ENCODE data around the gene SPINK5.

Gene SPINK5

GRCh38 chr5:148156609-148157008 is 92.8 kb downstream of the SPINK5 start:
- H3K9me3 ChIP-seq (ENCODE audit: control insufficient read depth, insufficient read depth, low read length), result no peaks in the 10 kb centered on the region
- H3K4me1 ChIP-seq (ENCODE audit: control insufficient read depth, low read length), result no peaks in the 10 kb centered on the region
- no peaks in the 10 kb centered on the region for H3K9me2 ChIP-seq (replicated peaks; ENCODE audit: control insufficient read depth, low read length)
- no peak overlapping the region for H3K4me2 ChIP-seq (ENCODE audit: low read length)
- H3K4me3 ChIP-seq (ENCODE audit: low read length), result no peak overlapping the region
- H3K79me2 ChIP-seq (ENCODE audit: control insufficient read depth, low read length), result no peaks in the 10 kb centered on the region
- H3F3A ChIP-seq (ENCODE audit: control insufficient read depth, insufficient read depth), result no peaks in the 10 kb centered on the region
- H3K27ac ChIP-seq (ENCODE audit: low read depth, low read length), result no peak overlapping the region
- H3K27me3 ChIP-seq (ENCODE audit: control insufficient read depth, low read length), result no peaks in the 10 kb centered on the region; the same call in 1 of the 2 replicates
- TF ChIP-seq, protein P1, sequence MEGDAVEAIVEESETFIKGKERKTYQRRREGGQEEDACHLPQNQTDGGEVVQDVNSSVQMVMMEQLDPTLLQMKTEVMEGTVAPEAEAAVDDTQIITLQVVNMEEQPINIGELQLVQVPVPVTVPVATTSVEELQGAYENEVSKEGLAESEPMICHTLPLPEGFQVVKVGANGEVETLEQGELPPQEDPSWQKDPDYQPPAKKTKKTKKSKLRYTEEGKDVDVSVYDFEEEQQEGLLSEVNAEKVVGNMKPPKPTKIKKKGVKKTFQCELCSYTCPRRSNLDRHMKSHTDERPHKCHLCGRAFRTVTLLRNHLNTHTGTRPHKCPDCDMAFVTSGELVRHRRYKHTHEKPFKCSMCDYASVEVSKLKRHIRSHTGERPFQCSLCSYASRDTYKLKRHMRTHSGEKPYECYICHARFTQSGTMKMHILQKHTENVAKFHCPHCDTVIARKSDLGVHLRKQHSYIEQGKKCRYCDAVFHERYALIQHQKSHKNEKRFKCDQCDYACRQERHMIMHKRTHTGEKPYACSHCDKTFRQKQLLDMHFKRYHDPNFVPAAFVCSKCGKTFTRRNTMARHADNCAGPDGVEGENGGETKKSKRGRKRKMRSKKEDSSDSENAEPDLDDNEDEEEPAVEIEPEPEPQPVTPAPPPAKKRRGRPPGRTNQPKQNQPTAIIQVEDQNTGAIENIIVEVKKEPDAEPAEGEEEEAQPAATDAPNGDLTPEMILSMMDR (IDR thresholded peaks at IDR 0.05; ENCODE audit: low read depth, low read length, poor library complexity, severe bottlenecking), result no peak
- TF ChIP-seq EZH2phosphoT487 (IDR thresholded peaks at IDR 0.05; ENCODE audit: borderline replicate concordance, low read length), result no peak
- H4K20me1 ChIP-seq (ENCODE audit: control insufficient read depth, insufficient read depth, low read depth, low read length), result no peaks in the 10 kb centered on the region
- H3K36me3 ChIP-seq (ENCODE audit: control insufficient read depth, low read length), result no peaks in the 10 kb centered on the region

DNA sequence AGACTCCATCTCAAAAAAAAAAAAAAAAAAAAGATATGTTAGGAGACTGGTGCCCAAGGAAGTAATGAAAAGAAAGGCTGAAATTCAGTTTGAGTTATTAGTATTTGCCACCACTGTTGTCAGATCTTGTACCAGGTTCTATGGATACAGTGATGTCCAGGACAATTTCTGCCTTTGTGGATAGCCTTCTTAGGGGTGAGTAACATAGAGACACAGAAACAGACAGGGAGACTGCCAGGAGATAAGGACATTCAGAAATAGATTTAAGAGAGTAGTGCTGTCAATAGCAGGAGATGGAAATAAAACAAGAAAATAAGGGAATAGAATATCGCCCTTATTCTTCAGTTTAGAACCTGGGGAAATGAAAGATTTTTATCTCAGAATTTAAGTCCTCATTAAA is 98.3 kb downstream of the SPINK5 start:
- H3K9me2 ChIP-seq (replicated peaks; ENCODE audit: control insufficient read depth, low read length), result no peaks in the 10 kb centered on the region
- H3K79me2 ChIP-seq (ENCODE audit: control insufficient read depth, low read length), result no peaks in the 10 kb centered on the region
- no peaks in the 10 kb centered on the region for H3K36me3 ChIP-seq (ENCODE audit: control insufficient read depth, low read length)
- H4K20me1 ChIP-seq (ENCODE audit: control insufficient read depth, insufficient read depth, low read depth, low read length), result no peaks in the 10 kb centered on the region
- H3K27ac ChIP-seq (ENCODE audit: low read depth, low read length), result no peak overlapping the region
- H3F3A ChIP-seq (ENCODE audit: control insufficient read depth, insufficient read depth), result no peaks in the 10 kb centered on the region
- TF ChIP-seq EZH2phosphoT487 (IDR thresholded peaks at IDR 0.05; ENCODE audit: borderline replicate concordance, low read length), result no peak
- TF ChIP-seq, protein P1 (IDR thresholded peaks at IDR 0.05; ENCODE audit: low read depth, low read length, poor library complexity, severe bottlenecking), result no peak
- H3K4me3 ChIP-seq (ENCODE audit: low read length), result no peak overlapping the region
- H3K9me3 ChIP-seq (ENCODE audit: control insufficient read depth, insufficient read depth, low read length), result no peaks in the 10 kb centered on the region
- no peaks in the 10 kb centered on the region for H3K27me3 ChIP-seq (ENCODE audit: control insufficient read depth, low read length)
- H3K4me2 ChIP-seq (ENCODE audit: low read length), result no peak overlapping the region
- H3K4me1 ChIP-seq (ENCODE audit: control insufficient read depth, low read length), result no peaks in the 10 kb centered on the region

- H3K79me2 ChIP-seq (ENCODE audit: control insufficient read depth, low read length), result no peaks in the 10 kb centered on the region
- TF ChIP-seq, protein P1 (IDR thresholded peaks at IDR 0.05; ENCODE audit: low read depth, low read length, poor library complexity, severe bottlenecking), result no peak
- TF ChIP-seq EZH2phosphoT487 (IDR thresholded peaks at IDR 0.05; ENCODE audit: borderline replicate concordance, low read length), result no peak
- no peaks in the 10 kb centered on the region for H4K20me1 ChIP-seq (ENCODE audit: control insufficient read depth, insufficient read depth, low read depth, low read length)
- H3F3A ChIP-seq (ENCODE audit: control insufficient read depth, insufficient read depth), result no peaks in the 10 kb centered on the region
- no peak overlapping the region for H3K27ac ChIP-seq (ENCODE audit: low read depth, low read length)
- H3K27me3 ChIP-seq (ENCODE audit: control insufficient read depth, low read length), result no peaks in the 10 kb centered on the region; the same call in 1 of the 2 replicates
- H3K36me3 ChIP-seq (ENCODE audit: control insufficient read depth, low read length), result no peaks in the 10 kb centered on the region
- no peaks in the 10 kb centered on the region for H3K9me3 ChIP-seq (ENCODE audit: control insufficient read depth, insufficient read depth, low read length)
- no peak overlapping the region for H3K4me3 ChIP-seq (ENCODE audit: low read length)
- no peaks in the 10 kb centered on the region for H3K4me1 ChIP-seq (ENCODE audit: control insufficient read depth, low read length)
- no peaks in the 10 kb centered on the region for H3K9me2 ChIP-seq (replicated peaks; ENCODE audit: control insufficient read depth, low read length)
- no peak overlapping the region for H3K4me2 ChIP-seq (ENCODE audit: low read length)
Observed at GRCh38 chr5:148163345-148163744, 99.6 kb downstream of the SPINK5 start.
